Stimulated activated naive B cell treated with anti-CD40 and anti-IgM and Interleukin-4, amounts not matched to agents 10 μg/mL and 1 μg/mL and 100 μg/mL, for 72 hours (primary cell): ENCODE results near the gene CPA4.
"Not testable (repeated sequence)": the region's sequence is repeated elsewhere in the genome, so short reads cannot be mapped to it uniquely, and the experiment has no call there.

Experiments
- ATAC-seq, 2 donors: fragments of 150-1000 bp; cut with Tn5 transposase; replicated peaks; 2 replicates each; pipeline ENCODE4 v1.10.0; 2021; ENCODE audit warnings: moderate library complexity in 1 of 2
- DNase-seq: peaks from one replicate; pipeline ENCODE4 v3.0.0; 2021
- H3K27ac Mint-ChIP-seq: one replicate; pipeline ENCODE4 v1.8.0; 2022; ENCODE audit warnings: mild to moderate bottlenecking, mixed read lengths
- H3K27me3 Mint-ChIP-seq, 2 donors: one replicate each; pipeline ENCODE4 v1.8.0; 2022; ENCODE audit warnings: mixed read lengths in 2 of 2
- H3K36me3 Mint-ChIP-seq, 2 donors: one replicate each; pipeline ENCODE4 v1.8.0; 2022; ENCODE audit warnings: mixed read lengths in 2 of 2, mild to moderate bottlenecking in 1 of 2
- H3K4me1 Mint-ChIP-seq, 2 donors: one replicate each; pipeline ENCODE4 v1.8.0; 2022; ENCODE audit warnings: mixed read lengths in 2 of 2, mild to moderate bottlenecking in 1 of 2
- H3K4me3 Mint-ChIP-seq, 2 donors: one replicate each; pipeline ENCODE4 v1.8.0; 2022; ENCODE audit warnings: mild to moderate bottlenecking in 2 of 2, mixed read lengths in 2 of 2, moderate library complexity in 1 of 2
- H3K9me3 Mint-ChIP-seq, 2 donors: one replicate each; pipeline ENCODE4 v1.8.0; 2022; ENCODE audit warnings: mixed read lengths in 2 of 2, mild to moderate bottlenecking in 1 of 2

Gene CPA4

DNA sequence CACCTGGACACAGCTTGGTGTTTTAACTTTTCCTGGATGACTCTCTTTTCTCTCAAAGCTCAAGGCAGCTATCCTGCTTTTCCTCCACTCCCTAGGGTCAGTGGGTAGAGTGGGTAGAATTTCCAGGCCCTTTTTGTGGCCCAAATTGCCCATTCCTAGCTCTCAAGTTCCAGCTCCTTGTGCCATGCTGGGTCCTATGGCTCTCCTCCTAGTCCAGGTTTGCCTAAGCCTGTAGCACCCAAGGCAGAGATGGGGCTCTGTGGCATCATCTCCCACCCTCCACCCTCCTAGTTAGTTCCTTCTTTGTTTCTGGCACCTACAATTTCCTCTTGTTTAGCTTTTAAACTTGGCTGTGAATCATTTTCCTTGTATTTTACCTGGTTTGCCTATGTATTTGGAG, 9.7 kb downstream of the CPA4 start:
- no peak for ATAC-seq
- no peak overlapping the region for H3K27ac Mint-ChIP-seq
- H3K36me3 Mint-ChIP-seq: no peaks in the 10 kb centered on the region
- H3K27me3 Mint-ChIP-seq: peaks cover 4 to 12% of the 10 kb centered on the region in 2 donors
- DNase-seq: no peak
- no peaks in the 10 kb centered on the region for H3K4me1 Mint-ChIP-seq
- no peaks in the 10 kb centered on the region for H3K9me3 Mint-ChIP-seq
- no peak overlapping the region for H3K4me3 Mint-ChIP-seq

DNA sequence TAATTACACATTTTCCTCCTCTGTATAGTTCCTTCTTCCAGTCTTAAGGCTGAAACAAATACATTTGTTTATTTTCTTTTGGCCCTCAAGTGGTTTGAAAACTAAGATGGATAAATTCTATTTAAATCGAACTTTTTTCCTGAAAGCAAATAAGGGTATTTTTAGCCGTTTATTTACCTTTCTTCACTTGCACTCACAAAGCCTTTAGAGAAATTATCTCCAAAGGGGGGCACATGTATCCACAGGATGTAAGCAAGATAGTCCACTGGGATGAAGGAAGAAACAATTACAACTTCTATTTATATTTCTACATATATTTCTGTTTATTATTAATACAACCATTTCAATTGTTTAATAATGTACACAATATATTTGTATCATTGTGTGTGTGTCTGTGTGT, 10.2 kb downstream of the CPA4 start:
- Mint-ChIP-seq H3K27me3 (peaks cover 4 to 12% of the 10 kb centered on the region in 2 donors), H3K4me3 (no peak overlapping the region), H3K9me3 (no peaks in the 10 kb centered on the region), H3K4me1 (no peaks in the 10 kb centered on the region), H3K36me3 (no peaks in the 10 kb centered on the region), H3K27ac (no peak overlapping the region)
- no peak for DNase-seq
- no peak for ATAC-seq

GRCh38 chr7:130303551-130303950, 10.6 kb downstream of the CPA4 start:
- Mint-ChIP-seq H3K4me3 (no peak overlapping the region), H3K4me1 (no peaks in the 10 kb centered on the region), H3K27me3 (peaks cover 4 to 12% of the 10 kb centered on the region in 2 donors), H3K9me3 (no peaks in the 10 kb centered on the region), H3K27ac (no peak overlapping the region), H3K36me3 (no peaks in the 10 kb centered on the region)
- DNase-seq (no peak), ATAC-seq (no peak)

GRCh38 chr7:130303982-130304381, 11.0 kb downstream of the CPA4 start:
- Mint-ChIP-seq H3K4me3 (no peak overlapping the region), H3K9me3 (no peaks in the 10 kb centered on the region), H3K27ac (no peak overlapping the region), H3K4me1 (no peaks in the 10 kb centered on the region), H3K27me3 (peaks cover 4 to 12% of the 10 kb centered on the region in 2 donors), H3K36me3 (no peaks in the 10 kb centered on the region)
- no peak for ATAC-seq
- DNase-seq: no peak

- H3K9me3 Mint-ChIP-seq: no peaks in the 10 kb centered on the region
- H3K36me3 Mint-ChIP-seq: no peaks in the 10 kb centered on the region
- no peak for ATAC-seq
- H3K27ac Mint-ChIP-seq: no peak overlapping the region
- no peaks in the 10 kb centered on the region for H3K4me1 Mint-ChIP-seq
- no peak overlapping the region for H3K4me3 Mint-ChIP-seq
- no peak for DNase-seq
- H3K27me3 Mint-ChIP-seq: peaks cover 4 to 12% of the 10 kb centered on the region in 2 donors
Measured at GRCh38 chr7:130304878-130305277, 11.9 kb downstream of the CPA4 start.

DNA sequence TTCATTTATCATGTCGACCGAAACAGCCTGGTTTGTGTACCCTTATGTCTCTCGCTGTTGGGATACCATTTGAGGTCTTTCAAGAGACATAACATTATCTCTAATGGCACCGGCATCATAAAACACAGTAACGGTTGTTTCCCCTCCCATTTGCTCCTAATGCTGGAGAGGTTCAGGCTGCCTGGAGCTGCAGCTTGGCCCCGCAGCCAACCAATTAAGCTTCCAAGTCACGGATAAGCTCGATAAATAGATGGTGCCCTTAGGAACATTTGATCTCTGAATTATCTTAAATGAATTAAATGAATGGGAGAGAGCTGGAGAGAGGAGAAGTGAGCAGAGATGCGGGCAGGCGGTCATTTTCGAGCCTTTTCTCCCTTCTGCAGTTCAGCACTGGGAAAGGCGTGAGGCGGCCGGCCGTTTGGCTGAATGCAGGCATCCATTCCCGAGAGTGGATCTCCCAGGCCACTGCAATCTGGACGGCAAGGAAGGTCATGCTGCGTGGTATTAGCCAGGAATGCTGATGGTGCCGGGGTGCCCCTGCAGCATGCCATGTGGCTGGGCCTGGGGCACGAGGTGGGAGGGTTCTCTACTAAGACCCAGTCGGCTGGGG, 12.6 kb downstream of the CPA4 start:
- Mint-ChIP-seq H3K27me3 (peaks cover 4 to 12% of the 10 kb centered on the region in 2 donors), H3K4me3 (no peak overlapping the region), H3K27ac (no peak overlapping the region), H3K9me3 (no peaks in the 10 kb centered on the region), H3K36me3 (no peaks in the 10 kb centered on the region), H3K4me1 (no peaks in the 10 kb centered on the region)
- ATAC-seq: no peak
- DNase-seq: no peak

DNA sequence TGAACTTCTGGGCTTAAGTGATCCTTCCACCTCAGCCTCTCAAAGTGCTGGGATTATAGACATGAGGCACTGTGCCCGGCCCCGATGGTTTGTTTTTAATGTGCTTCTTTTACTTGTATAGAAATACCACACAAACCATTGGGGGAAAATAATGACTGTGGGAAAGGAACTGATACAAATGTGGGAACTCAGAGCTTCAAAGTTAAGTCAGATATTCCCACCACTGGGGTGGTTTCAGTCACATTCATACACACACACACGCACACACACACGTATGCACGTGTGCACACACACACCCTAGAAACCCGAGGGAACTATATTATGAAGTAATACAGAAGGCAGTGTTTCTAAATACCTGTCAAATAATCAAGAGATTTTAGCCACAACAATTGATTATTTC, 17.0 kb downstream of the CPA4 start:
- Mint-ChIP-seq H3K27me3 (peaks cover under 1 to 7% of the 10 kb centered on the region in 2 donors), H3K4me3 (no peak overlapping the region), H3K4me1 (no peaks in the 10 kb centered on the region), H3K9me3 (peaks cover 0 to 2% of the 10 kb centered on the region in 2 donors), H3K36me3 (no peaks in the 10 kb centered on the region), H3K27ac (no peak overlapping the region)
- peak; percentile 2 for DNase-seq
- peak in 1 of 2 donors; percentile 50 for ATAC-seq

GRCh38 chr7:130314305-130314704, 21.3 kb downstream of the CPA4 start:
- H3K4me1 Mint-ChIP-seq: no peaks in the 10 kb centered on the region
- ATAC-seq: no peak
- peaks cover 0 to 8% of the 10 kb centered on the region in 2 donors for H3K27me3 Mint-ChIP-seq
- H3K9me3 Mint-ChIP-seq: peaks cover 0 to 2% of the 10 kb centered on the region in 2 donors
- H3K27ac Mint-ChIP-seq: no peak overlapping the region
- DNase-seq: no peak
- no peaks in the 10 kb centered on the region for H3K36me3 Mint-ChIP-seq
- no peak overlapping the region for H3K4me3 Mint-ChIP-seq

- H3K27me3 Mint-ChIP-seq: peaks cover 0 to 8% of the 10 kb centered on the region in 2 donors
- H3K9me3 Mint-ChIP-seq: peaks cover 0 to 3% of the 10 kb centered on the region in 2 donors
- H3K36me3 Mint-ChIP-seq: no peaks in the 10 kb centered on the region
- DNase-seq (no peak), ATAC-seq (no peak)
- no peaks in the 10 kb centered on the region for H3K4me1 Mint-ChIP-seq
- no peak overlapping the region for H3K27ac Mint-ChIP-seq
- no peak overlapping the region for H3K4me3 Mint-ChIP-seq
Measured at GRCh38 chr7:130319541-130319940, 26.6 kb downstream of the CPA4 start.

- not testable (repeated sequence) for ATAC-seq
Measured at GRCh38 chr7:130321542-130322229, 28.7 kb downstream of the CPA4 start.

DNA sequence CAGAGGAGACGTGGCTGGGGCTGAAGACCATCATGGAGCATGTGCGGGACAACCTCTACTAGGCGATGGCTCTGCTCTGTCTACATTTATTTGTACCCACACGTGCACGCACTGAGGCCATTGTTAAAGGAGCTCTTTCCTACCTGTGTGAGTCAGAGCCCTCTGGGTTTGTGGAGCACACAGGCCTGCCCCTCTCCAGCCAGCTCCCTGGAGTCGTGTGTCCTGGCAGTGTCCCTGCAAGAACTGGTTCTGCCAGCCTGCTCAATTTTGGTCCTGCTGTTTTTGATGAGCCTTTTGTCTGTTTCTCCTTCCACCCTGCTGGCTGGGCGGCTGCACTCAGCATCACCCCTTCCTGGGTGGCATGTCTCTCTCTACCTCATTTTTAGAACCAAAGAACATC, 29.7 kb downstream of the CPA4 start:
- Mint-ChIP-seq H3K4me1 (no peaks in the 10 kb centered on the region), H3K27ac (no peak overlapping the region), H3K9me3 (peaks cover 0 to 3% of the 10 kb centered on the region in 2 donors), H3K27me3 (peaks cover 0 to 9% of the 10 kb centered on the region in 2 donors), H3K4me3 (no peak overlapping the region), H3K36me3 (no peaks in the 10 kb centered on the region)
- ATAC-seq (no peak), DNase-seq (no peak)

More at GRCh38 chr7:130321542-130322229, 28.7 kb downstream of the CPA4 start:
- not testable (repeated sequence) for H3K9me3 Mint-ChIP-seq, H3K4me1 Mint-ChIP-seq, H3K27ac Mint-ChIP-seq, H3K36me3 Mint-ChIP-seq, H3K4me3 Mint-ChIP-seq, DNase-seq
- peaks cover 0 to 11% of the 10 kb centered on the region in 2 donors for H3K27me3 Mint-ChIP-seq

DNA sequence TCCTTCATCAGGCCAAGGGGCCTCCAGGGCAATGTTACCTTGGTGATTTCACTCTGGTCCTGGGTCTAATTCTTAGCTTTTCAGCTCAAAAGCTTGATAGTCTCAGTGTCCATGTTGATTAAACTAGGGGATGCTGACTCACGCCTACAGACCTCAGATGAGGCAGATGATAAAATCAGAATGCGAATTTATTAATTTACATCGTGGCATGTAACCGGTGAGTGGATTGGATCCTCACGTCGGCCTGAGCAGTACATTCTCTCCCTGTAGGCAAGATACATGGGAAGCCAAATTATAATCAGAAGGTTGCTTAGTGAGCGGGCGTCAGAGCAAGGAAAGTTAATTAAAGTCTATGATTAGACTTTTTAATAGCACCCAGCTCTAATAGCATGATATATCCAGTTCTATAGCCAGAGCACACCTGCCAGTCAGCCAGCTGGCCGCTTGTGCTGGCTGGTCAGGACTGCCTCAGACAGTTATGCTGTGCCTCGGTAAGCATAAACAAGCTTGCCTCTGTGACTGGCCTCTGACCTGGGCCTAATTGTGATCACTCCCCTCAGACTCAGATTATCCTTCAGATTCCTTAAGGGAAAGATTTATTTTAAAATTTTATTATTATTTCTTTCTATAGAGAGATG, 31.5 kb downstream of the CPA4 start:
- no peaks in the 10 kb centered on the region for H3K36me3 Mint-ChIP-seq
- H3K4me3 Mint-ChIP-seq: no peak overlapping the region
- peaks cover 0 to 3% of the 10 kb centered on the region in 2 donors for H3K27me3 Mint-ChIP-seq
- ATAC-seq (no peak), DNase-seq (no peak)
- H3K27ac Mint-ChIP-seq: no peak overlapping the region
- no peaks in the 10 kb centered on the region for H3K4me1 Mint-ChIP-seq
- H3K9me3 Mint-ChIP-seq: peaks cover 0 to 3% of the 10 kb centered on the region in 2 donors

DNA sequence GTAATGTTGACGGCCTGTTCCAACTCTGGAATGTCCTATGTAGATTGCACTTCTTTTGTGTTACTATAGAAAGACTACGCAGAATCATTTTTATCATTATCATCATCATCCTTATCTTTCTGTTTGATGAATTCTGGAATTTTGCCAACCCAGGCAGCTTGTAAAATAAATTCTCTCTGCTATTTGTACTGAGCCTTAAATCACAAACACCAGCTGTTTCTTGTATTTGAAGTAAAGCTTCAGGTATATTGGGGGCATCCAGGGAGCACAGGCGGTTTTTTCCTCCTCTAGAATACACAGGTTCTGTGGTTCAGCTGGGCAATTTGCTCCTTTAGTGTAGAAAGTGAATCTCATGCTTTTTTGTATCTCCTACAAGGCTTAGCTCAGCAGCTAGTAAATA, 36.7 kb downstream of the CPA4 start:
- peaks cover 0 to 3% of the 10 kb centered on the region in 2 donors for H3K27me3 Mint-ChIP-seq
- ATAC-seq: no peak
- no peaks in the 10 kb centered on the region for H3K9me3 Mint-ChIP-seq
- H3K4me3 Mint-ChIP-seq: no peak overlapping the region
- H3K4me1 Mint-ChIP-seq: no peaks in the 10 kb centered on the region
- H3K36me3 Mint-ChIP-seq: no peaks in the 10 kb centered on the region
- no peak for DNase-seq
- no peak overlapping the region for H3K27ac Mint-ChIP-seq

DNA sequence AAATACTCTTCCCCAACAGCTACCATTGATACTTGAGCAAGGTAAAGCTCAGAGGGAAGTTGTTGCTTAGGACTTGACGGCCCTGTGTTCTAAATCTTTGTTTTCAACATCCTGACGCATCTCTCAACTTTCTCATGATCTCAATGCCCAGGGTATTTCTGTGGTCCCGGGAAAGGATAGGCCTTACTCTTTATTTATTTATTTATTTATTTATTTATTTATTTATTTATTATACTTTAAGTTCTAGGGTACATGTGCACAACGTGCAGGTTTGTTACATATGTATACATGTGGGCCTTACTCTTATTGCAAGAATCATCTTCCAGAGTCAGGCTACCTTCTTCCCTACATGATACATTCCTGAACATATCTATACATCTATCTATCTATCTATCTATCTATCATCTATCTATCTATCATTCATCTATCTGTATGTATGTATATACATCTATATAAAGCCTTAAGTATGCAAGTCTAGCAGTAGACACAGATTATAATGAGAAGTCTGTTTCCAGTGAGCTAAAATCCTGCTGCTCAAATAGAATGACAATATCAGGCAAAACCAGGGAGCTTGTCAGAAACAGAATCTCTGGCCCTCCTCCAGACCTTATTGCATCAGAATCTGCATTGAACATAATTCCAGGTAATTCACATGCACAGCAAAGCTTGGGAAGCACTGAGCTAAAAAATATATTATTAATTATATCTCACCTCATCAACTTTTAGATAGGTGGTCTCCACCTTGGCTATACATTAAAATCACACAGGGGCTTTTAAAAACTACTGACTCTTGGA, 39.5 kb downstream of the CPA4 start:
- Mint-ChIP-seq H3K4me1 (no peaks in the 10 kb centered on the region), H3K36me3 (no peaks in the 10 kb centered on the region), H3K4me3 (no peak overlapping the region), H3K9me3 (no peaks in the 10 kb centered on the region), H3K27me3 (peaks cover 0 to 3% of the 10 kb centered on the region in 2 donors), H3K27ac (no peak overlapping the region)
- ATAC-seq: no peak
- DNase-seq: no peak
